Stimulated activated CD4-positive, alpha-beta T cell treated with anti-CD3 and anti-CD28 coated beads, Interleukin-4, amount 100 ng/mL, for 24 hours (primary cell): ENCODE data around the gene SPATS2.
A peak's percentile ranks its signal among the peaks of the same experiment; 100 is the strongest.
"Not testable (repeated sequence)": the region's sequence is repeated elsewhere in the genome, so short reads cannot be mapped to it uniquely, and the experiment has no call there.

Source experiments
- DNase-seq: peaks from one replicate; pipeline ENCODE4 v3.0.0-alpha.2; 2020

The SPATS2 gene

GRCh38 chr12:49367381-49368239 lies at the start of gene SPATS2:
SPATS2 (plus strand) TSS chr12:49367462; CDS start chr12:49461013, 93,551 bp downstream.
- DNase-seq: no peak

DNA sequence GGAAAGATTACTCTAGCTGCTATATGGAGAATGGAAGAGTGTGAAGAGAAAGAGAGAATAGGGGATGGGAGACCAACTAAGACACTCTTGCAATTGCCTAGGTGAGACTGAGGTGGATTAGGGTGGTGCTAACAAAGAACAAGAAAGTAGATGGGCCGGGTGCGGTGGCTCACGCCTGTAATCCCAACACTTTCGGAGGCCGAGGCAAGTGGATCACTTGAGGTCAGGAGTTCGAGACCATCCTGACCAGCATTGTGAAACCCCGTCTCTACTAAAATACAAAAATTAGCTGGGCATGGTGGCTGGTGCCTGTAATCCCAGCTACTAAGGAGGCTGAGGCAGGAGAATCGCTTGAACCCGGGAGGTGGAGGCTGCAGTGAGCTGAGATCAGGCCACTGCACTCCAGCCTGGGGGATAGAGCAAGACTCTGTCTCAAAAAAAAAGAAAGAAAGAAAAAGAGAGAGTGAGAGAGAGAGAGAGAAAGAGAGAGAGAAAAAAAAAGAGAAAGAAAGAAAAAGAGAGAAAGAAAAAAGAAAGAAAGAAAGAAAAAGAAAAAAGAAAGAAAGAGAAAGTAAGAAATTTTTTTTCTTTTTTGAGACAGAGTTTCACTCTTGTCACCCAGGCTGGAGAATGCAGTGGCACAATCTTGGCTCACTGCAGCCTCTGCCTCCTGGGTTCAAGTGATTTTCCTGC lies 46.7 kb upstream of the SPATS2 start:
- DNase-seq: not testable (repeated sequence)

DNA sequence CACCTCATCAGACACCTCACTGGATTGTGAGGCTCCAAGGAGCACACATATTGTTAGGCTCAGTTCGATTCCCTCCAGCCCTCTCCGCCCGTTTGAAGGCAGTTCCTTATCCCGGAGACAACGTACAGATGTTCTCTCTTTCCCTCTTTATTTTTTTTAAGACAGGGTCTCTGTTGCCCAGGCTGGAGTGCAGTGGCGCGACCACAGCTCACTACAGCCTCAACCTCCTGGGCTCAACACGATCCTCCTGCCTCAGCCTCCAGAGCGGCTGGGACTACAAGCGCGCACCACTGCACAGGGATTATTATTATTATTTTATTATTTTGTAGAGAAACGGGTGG lies 44.9 kb upstream of the SPATS2 start:
- no peak for DNase-seq

GRCh38 chr12:49322708-49323523 lies 44.3 kb upstream of the SPATS2 start, which contains the start of gene TROAP:
TROAP (plus strand) TSS chr12:49323255; CDS start chr12:49323609, 354 bp downstream.
- peak; percentile 97 for DNase-seq

GRCh38 chr12:49323524-49324097 lies 43.7 kb upstream of the SPATS2 start:
- DNase-seq: no peak

- no peak for DNase-seq
Observed at GRCh38 chr12:49325606-49326005, 41.7 kb upstream of the SPATS2 start.

DNA sequence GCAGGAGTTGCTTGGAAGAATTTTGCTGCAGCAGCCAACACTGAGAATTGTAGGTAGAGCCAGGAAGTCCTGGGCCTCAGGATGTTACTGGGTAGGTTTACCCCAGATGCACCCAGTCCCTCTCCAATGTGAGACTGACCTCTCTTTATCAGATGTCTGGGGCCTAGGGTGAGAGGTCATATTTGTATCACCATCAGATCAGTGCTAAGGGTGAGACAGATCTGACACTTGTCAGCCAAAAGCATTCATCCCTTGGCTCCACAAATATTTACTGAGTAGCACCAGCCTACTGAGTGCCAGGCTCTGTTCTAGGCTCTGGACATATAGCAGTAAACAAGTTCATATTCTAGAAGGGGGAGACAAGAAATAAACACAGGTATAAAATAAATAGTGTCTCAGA lies 39.9 kb upstream of the SPATS2 start:
- no peak for DNase-seq

GRCh38 chr12:49327887-49328286 lies 39.4 kb upstream of the SPATS2 start:
- DNase-seq: no peak

- no peak for DNase-seq
Observed at GRCh38 chr12:49328816-49329215, 38.4 kb upstream of the SPATS2 start.

DNA sequence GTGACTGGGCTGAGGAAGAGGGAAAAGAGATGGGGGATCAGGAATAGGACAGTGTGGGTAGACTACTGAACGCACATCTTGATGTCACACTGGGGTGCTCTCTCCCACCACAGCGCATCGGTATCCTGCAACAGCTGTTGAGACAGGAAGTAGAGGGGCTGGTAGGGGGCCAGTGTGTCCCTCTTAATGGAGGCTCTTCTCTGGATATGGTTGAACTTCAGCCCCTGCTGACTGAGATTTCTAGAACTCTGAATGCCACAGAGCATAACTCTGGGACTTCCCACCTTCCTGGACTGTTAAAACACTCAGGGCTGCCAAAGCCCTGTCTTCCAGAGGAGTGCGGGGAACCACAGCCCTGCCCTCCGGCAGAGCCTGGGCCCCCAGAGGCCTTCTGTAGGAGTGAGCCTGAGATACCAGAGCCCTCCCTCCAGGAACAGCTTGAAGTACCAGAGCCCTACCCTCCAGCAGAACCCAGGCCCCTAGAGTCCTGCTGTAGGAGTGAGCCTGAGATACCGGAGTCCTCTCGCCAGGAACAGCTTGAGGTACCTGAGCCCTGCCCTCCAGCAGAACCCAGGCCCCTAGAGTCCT lies 37.1 kb upstream of the SPATS2 start:
- DNase-seq: no peak

DNA sequence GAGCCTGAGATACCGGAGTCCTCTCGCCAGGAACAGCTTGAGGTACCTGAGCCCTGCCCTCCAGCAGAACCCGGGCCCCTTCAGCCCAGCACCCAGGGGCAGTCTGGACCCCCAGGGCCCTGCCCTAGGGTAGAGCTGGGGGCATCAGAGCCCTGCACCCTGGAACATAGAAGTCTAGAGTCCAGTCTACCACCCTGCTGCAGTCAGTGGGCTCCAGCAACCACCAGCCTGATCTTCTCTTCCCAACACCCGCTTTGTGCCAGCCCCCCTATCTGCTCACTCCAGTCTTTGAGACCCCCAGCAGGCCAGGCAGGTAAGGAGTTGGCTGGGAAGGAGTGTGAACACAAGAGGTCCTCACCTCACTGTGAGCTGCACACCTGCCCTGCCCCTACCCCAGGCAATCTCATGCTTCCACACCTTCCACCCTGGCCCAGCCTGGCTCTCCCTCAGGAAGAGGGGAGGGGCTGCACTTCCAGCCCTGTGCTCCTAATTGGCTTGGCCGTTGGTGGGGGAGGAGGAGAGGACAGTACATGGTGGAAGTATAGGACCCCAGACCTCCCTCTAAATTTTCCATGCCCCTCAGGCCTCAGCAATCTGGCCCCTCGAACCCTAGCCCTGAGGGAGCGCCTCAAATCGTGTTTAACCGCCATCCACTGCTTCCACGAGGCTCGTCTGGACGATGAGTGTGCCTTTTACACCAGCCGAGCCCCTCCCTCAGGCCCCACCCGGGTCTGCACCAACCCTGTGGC lies 36.5 kb upstream of the SPATS2 start:
- DNase-seq: no peak

DNA sequence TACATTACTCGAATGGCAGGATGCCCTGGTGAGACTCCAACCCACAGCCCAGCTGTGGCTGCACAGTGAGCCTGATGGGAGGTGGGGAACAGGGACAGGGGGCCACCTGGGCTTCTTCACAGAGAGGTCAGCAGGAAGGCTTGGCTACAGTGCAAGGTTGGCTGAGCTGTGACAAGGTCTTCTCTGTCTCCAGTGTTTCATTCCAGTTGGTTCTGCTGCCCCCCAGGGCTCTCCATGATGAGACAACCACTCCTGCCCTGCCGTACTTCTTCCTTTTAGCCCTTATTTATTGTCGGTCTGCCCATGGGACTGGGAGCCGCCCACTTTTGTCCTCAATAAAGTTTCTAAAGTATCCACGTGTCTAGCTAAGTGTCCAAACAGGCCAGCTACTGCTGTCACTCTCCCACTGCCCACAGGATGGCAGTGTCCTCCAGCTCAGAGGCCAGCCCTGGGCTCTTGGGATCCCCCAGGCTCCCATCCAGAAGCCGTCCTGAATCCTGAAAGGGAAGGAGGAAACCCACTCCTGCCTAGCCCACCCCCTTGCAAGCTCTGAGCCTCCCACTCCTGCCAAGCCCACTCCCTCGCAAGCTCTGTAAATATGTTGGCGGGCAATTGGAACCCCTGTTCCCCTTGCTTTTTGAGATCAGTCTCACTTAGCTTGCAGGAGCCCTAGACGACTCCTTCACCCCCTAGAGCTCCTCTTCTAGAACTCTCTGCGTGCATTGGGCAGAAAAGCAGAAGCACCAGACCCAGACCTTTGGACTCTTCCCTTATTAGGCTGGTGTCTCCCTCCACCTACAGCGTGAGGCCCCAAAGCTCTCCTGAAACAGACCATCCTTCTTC lies 35.7 kb upstream of the SPATS2 start:
- no peak for DNase-seq

- no peak for DNase-seq
Observed at GRCh38 chr12:49332441-49332861, 34.8 kb upstream of the SPATS2 start.

GRCh38 chr12:49332891-49333371 lies 34.3 kb upstream of the SPATS2 start:
- no peak for DNase-seq

DNA sequence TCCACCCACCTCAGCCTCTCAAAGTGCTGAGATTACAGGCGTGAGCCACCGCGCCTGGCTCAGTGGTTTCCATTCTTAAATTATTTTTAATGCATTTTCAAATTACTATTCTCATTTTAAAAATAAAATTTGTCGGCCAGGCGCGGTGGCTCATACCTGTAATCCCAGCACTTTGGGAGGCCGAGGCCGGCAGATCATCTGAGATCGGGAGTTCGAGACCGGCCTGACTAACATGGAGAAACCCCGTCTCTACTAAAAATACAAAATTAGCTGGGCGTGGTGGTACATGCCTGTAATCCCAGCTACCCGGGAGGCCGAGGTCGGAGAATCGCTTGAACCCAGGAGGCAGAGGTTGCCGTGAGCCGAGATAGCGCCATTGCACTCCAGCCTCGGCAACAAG lies 33.5 kb upstream of the SPATS2 start:
- DNase-seq: not testable (repeated sequence)

DNA sequence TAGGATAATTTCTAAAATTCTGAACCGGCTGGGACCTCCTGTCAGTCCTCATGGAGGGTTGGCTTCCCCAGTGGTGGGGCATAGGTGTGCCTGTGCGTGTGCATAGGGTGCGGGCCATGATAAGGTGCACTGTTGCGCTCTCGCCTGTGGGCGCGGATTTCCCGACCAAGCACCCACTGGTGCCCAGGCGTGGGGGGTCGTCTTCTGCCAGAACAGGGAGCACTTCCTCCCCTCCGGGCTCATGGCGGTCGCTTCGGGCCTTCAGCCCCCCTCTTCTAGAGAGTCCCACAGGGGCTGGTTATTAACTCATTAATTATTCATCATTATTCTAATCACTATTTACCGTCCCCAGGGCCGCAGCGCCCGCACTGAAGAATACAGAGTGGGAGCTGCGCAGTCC lies 33.0 kb upstream of the SPATS2 start:
- no peak for DNase-seq

DNA sequence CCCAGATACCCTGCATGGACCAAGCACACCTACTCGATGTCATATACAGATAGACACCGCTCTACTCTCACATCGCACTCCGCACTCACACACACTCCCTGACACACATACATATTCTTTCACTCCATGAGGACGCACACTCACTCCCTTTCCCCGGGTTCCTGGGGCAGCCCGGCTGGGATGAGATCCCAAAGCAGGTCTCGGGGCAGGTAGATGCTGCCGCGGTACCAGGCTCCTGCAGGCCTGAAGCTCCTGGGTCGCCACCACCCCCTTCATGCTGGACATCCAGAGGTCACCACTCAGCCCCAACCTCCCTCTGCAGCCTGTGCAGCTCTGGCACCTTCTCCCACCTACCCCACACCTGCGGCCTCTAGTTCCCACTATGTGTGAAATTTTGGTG lies 32.6 kb upstream of the SPATS2 start:
- no peak for DNase-seq

GRCh38 chr12:49335118-49335954 lies 31.9 kb upstream of the SPATS2 start:
- no peak for DNase-seq

GRCh38 chr12:49335955-49336644 lies 31.2 kb upstream of the SPATS2 start:
- DNase-seq: no peak
